GM18508 (cell line): ENCODE results near the gene RUSC1.

Source experiments
- ATAC-seq: cut with Tn5 transposase; IDR thresholded peaks from one replicate; pipeline ENCODE4 v1.9.1; 2021; ENCODE audit warnings: moderate number of reproducible peaks; ENCODE audit not compliant: insufficient read depth, unreplicated experiment

RUSC1 gene

DNA sequence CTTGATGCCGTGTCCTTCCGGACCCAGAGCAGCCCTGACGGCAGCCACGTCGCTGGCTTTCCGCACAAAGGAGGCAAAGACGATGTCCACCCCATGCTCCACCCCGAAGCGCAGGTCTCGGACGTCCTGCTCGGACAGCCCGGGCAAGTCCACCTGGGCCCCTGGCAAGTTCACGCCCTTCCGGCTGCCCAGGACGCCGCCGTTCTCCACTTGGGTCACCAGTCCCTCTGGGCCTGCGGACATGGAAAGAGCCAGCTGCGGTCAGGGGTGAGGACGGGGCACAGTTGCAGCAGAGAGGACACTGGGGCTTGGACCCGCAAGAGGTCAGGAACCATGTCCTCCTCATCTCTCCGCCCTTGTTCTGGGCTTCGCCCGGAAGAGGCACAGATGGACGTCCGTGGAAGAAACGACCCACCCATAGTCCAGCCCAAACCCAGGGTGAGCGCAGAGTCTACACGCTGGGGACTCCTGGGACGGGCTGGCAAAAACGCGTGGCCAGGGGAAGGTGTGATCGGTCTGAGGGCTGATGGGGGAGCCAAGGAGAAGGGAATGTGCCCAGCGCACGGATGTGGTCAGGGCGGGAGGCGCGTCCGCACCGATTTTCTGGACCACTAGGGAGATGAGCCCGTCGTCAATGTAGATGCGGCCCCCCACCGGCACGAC, 26.0 kb upstream of the RUSC1 start:
- ATAC-seq: no peak

GRCh38 chr1:155295183-155295941, 25.3 kb upstream of the RUSC1 start:
- ATAC-seq: no peak

DNA sequence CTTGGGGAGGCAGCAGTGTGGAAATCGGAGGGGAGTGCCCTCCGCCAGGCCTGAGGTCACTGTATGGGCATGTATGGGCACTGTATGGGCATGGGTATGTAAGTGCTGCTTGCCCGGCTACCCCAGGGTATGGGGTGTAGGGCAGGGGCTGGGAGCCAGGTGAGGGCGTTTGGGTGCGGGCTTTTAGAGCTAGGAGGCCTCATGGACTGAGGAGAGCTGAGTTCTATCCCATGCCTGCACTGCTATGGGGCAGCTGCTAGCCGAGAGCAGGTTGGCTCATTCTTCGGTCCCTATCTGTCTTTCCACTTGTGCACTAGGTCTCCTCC, 24.8 kb upstream of the RUSC1 start:
- no peak for ATAC-seq

DNA sequence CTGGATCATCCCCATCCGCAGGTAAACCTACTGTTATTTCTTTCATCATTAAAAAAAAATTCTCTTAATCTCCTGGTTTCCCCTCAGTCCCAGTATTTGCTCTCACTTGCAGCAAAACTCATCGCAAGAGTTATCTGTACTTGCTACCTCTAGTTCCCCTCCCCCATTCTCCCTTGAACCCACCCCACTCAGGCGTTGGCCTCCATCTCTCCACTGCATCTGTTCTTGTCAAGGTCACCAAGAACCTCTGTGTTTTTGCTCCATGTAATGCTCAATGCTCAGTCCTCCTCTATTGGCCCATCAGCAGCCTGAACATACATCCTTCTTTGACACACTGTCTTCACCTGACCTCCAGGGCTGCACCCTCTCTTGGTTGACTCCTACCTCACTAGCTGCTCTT, 24.0 kb upstream of the RUSC1 start:
- ATAC-seq: no peak

DNA sequence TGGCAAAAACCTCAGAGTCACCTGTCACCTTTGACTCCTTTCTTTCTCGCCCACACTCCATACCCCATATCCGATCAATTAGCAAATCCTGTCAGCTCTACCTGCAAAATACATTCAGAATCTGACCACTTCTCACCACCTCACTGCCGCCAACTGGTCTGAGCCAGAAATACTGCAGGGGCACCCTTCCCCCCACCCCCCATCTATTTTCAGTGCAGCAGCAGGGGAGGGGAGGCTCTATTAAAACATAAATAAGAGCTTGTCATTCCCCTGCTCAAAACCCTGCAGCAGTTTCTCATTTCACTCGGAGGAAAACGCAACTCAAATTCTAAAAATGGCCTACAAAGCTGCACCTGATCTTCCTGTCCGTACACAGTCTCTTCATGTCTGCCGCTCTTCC, 23.3 kb upstream of the RUSC1 start:
- ATAC-seq: no peak

- no peak for ATAC-seq
These were observed 20.7 kb upstream of the RUSC1 start for GRCh38 chr1:155300024-155300423.

DNA sequence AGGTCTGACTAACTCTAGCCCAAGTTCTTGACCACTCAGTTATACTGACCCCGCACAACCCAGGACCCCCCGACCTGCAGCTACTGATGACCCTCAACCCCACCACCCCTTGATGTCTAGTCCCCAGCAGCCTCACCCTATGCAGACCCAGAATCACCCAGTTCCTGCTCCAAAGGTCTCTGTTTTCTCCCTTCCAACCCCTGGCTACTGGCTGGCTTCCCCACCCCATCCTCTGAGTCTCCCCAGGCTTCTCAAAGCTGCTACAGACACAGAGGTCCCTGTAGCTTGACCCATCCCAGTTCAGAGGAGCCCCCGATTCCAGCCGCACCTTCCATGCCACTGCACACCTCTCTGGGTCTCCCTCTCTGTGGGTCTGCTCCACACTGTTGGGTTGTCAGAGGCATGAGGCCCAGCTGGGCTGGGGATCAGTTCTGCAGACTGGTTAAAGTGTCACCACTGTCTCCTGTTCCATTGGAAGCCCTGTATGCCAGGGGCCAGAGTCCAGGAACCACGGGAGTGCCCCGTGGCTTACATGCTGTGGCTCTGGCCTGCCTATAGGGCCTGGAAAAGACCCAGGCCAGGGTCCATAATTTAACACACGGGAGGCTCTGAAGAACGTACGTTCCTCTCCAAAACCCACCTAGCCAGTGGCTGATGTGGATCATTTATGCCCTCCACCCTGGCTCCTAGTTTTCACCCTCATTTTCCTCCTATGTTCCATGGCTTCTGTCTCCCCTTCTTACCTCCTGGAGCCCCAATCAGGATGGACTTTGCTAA, 20.0 kb upstream of the RUSC1 start:
- ATAC-seq: no peak

DNA sequence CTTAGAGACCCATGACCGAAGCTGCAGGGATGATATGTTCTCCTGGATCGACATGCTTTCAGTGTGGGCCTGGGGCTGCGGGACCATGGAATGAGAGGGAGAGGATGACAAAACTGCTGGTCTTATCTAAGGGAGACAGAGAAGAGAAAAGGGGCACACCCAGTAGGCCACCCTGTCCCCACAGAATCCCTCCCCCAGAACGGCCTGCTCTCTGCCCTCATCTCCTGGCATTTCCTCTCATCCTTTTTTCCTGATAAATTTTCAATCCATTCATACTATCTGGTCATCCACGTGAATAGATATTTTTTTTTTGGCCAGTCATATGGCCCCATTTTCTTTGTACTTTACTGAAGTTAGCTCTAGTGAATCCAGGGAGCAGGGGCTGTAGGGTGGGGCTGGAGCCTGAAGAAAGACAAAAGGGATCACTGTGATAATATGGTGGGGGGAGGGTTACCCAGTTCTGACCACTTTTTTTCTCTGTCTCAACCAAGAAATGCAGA, 19.3 kb upstream of the RUSC1 start, which contains the start of gene PKLR:
Gene PKLR, minus strand, starts transcription at position 97 of the 500 bp plus-strand sequence. Its CDS starts 43 bp downstream, at position 54.
- no peak for ATAC-seq

DNA sequence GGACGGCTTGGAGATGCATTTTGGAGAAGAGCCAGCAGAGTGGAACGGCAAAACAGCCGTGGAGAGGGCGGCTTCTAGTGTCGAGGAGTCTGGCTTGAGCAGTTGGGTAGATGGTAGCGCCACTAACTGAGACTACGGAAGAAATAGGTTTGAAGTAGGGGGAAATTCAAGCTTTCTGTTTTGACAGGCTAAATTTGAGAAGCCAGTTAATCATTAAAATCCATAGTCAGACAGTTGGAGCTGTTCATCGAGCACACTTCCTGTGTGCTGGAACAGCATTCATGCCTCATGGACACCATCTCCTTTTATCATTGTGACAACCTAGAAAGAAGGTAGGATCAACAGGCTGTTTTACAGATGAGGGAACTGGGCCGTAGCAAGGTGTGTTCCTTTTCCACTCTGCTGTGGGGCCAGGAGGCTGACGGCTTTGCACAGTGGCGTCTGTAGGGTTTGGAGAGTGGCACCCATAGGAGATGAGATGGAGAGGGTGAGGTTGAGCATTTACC, 16.1 kb upstream of the RUSC1 start:
- no peak for ATAC-seq

DNA sequence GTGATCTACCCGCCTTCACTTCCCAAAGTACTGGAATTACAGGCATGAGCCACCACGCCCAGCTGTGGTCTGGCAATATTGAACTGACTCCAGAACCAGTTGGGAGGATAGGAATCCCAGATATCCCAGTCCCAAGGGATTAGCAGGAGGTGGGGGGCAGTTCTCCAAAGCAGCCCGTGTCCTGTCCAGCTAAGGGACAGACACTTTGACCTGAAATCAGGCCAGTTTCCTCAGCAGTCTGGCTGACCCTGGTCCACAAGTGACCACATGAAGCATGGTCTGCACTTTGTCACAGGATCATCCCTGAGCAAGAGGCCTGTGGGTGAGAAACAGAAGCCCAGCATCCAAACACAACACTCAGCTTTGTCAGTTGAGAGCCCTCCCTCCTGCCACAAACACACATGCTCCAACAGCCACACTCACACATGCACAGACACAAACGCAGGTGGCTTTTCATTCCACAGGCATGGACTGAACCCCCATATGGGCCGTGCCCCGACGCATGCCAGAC, 14.8 kb upstream of the RUSC1 start:
- no peak for ATAC-seq

- ATAC-seq: no peak
These were observed 13.4 kb upstream of the RUSC1 start for GRCh38 chr1:155307247-155307740.

DNA sequence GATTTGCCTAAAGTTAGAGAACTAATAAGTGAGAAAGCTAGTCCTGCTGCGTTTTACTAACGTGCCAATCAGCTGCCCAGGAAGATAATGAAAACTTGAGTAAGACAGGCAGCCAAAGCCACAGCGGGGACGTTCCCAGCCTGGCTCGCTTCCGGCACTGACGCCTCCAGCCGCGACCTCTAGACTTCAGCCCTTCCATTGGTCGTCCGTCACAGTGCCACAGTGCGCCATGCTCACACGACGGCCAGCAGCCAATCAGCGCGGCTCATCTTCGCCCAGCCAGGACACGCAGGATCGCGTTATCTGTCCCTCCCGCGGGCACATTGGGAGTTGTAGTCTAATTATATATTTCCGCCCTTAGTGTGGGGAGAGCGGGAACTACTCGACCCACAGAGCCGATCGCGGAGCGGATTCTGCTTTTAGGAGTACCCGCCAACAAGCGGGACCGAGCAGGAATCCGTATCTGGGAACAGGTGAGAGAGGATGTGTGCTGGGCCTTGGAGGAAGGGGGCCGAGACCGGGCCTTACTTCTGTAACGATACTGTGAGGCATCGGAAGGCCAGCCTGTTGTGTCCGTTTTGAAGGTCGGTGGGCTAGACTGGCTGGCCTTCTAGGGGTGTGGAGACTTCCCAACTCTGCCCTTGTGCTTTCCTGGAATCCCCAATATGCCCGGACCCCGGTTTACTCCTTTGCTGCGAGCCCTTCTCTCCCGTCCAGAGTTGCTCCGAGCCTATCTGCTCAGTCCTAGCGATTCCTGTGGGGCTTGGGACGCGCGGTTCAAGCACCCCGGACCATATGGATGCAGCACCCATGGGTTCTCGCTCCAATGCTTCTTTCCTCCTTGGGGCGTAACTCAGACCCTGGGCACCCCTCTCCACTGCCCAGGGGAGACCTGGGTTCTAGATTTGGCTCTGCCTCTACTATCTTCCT, 11.9 kb upstream of the RUSC1 start, which contains the start of gene FDPS:
Gene FDPS, plus strand, starts transcription at position 374 of the 930 bp plus-strand sequence. CDS start 924 bp downstream, outside the sequence.
- ATAC-seq: peak; percentile 78

- no peak for ATAC-seq
These were observed 11.2 kb upstream of the RUSC1 start for GRCh38 chr1:155309423-155310021.

DNA sequence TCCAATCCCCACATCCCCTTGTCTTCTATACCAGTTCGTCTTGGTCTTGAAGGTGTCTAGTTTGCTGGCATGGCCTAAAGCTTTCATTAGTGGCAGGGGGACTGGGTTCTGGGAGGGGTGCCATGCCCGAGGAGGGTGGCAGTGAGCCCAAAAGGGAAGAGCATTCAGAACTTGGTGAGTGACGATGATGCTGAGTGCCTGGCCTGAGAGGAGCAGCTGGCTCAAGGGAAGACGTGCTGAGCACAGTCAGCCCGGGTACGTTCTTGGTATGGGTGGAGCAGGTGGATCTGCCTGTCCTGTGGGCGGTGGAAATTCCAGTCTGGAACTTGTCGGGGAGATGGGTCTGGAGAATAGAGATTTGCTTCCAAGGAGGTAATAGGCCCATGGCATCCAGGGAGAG, 7.4 kb upstream of the RUSC1 start:
- ATAC-seq: no peak

DNA sequence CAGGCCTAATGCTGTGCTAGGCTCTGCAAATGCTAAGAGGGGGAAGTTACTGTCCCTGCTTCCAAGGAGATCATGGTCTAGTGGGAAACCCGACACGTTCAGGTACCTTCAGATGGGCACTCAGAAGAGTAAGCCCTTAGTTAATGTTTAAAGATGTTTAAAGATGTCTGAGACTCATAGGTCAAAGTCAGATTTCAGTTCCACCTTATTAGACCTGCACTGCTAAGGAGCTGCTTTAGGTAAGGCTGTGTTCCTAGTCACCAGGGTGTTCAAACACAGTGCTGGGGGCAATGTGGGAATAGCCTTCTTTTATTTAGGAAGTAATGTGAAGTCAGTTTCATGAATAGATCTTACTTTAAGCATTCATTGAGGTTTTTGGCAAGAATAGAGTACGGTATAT, 3.8 kb upstream of the RUSC1 start:
- ATAC-seq: no peak

- ATAC-seq: no peak
These were observed 2.6 kb upstream of the RUSC1 start for GRCh38 chr1:155318082-155318481.

- ATAC-seq: no peak
These were observed 1.2 kb upstream of the RUSC1 start for GRCh38 chr1:155319536-155319935.

- no peak for ATAC-seq
These were observed 442 bp upstream of the RUSC1 start for GRCh38 chr1:155320252-155320651.
